B cell (primary cell): ENCODE results near the gene E2F2. TPM values are rescaled to one million over a fixed set of nuclear protein-coding genes. Genes with fewer than 3 reads are reported as not detected.

Source experiments
- ATAC-seq: fragments of 200-7000 bp; cut with Tn5 transposase; one replicate; pipeline ENCODE4 v1.10.0; 2021; ENCODE audit warnings: low read depth, mild to moderate bottlenecking, moderate number of reproducible peaks, moderate library complexity
- CTCF ChIA-PET: fragments of 350-600 bp; sonication (Branson Sonifier 250); formaldehyde crosslinking; loops from one replicate; lab custom pipeline; 2021; ENCODE audit warnings: antibody characterized with exemption, inconsistent platforms; lab: Charles Lee
- POLR2A ChIA-PET: fragments of 350-600 bp; sonication (Branson Sonifier 250); formaldehyde crosslinking; loops from one replicate; lab custom pipeline; 2021; ENCODE audit warnings: antibody characterized with exemption; lab: Charles Lee
- DNase-seq: peaks from one replicate; pipeline ENCODE4 v3.0.0; 2013
- H2AFZ ChIP-seq: 2 replicates; pipeline ENCODE4 v1.6.1; 2012; ENCODE audit warnings: mild to moderate bottlenecking, low read depth, low read length; ENCODE audit not compliant: insufficient read depth, poor library complexity, severe bottlenecking
- H3K27ac ChIP-seq, 2 donors: 1 replicate in 1 of 2; 2 replicates in 1 of 2; pipeline ENCODE4 v1.5.1; 2012 to 2013; ENCODE audit warnings: low read length in 2 of 2, mild to moderate bottlenecking in 2 of 2, moderate library complexity in 1 of 2
- H3K27me3 ChIP-seq, 4 experiments: fragments of 200-600 bp in 1 of 4; sonication (generic) in 1 of 4; replicated peaks in 1 of 4; 1 replicate in 2 of 4; 2 replicates in 2 of 4; pipeline versions ENCODE4 v1.6.1 to v1.7.0; 2013 to 2016; ENCODE audit warnings: low read length in 3 of 4, mild to moderate bottlenecking in 2 of 4, mixed read lengths in 1 of 4, moderate library complexity in 1 of 4; ENCODE audit not compliant: insufficient read depth in 4 of 4, control insufficient read depth in 3 of 4; ENCODE audit errors: control extremely low read depth in 1 of 4
- H3K36me3 ChIP-seq, 2 experiments: replicated peaks in 1 of 2; 1 replicate in 1 of 2; 2 replicates in 1 of 2; pipeline versions ENCODE4 v1.6.1 to v1.7.1; 2013; ENCODE audit warnings: low read length in 1 of 2; ENCODE audit not compliant: insufficient read depth in 2 of 2, control insufficient read depth in 1 of 2; ENCODE audit errors: control extremely low read depth in 1 of 2, extremely low read depth in 1 of 2
- H3K4me1 ChIP-seq, 2 donors: fragments of 200-600 bp in 1 of 2; sonication (generic) in 1 of 2; 1 replicate in 1 of 2; 2 replicates in 1 of 2; pipeline versions ENCODE4 v1.5.1 to v1.6.1; 2013 to 2017; ENCODE audit warnings: low read length in 2 of 2; ENCODE audit not compliant: control insufficient read depth in 2 of 2, insufficient read depth in 2 of 2
- H3K4me2 ChIP-seq: replicated peaks from 2 replicates; pipeline ENCODE3; 2012; ENCODE audit warnings: mild to moderate bottlenecking, low read depth, low read length; ENCODE audit not compliant: poor library complexity, severe bottlenecking
- H3K4me3 ChIP-seq, 5 experiments: fragments of 200-600 bp in 1 of 5; sonication (generic) in 1 of 5; 1 replicate in 3 of 5; 2 replicates in 2 of 5; pipeline versions ENCODE4 v1.5.1 to v1.7.0; 2011 to 2016; ENCODE audit warnings: low read length in 4 of 5, mild to moderate bottlenecking in 4 of 5, low read depth in 2 of 5, control low read depth in 1 of 5, moderate library complexity in 1 of 5; ENCODE audit not compliant: insufficient read depth in 1 of 5; ENCODE audit errors: control extremely low read depth in 1 of 5, extremely low read depth in 1 of 5
- H3K79me2 ChIP-seq: fragments of 200-600 bp; sonication (generic); one replicate; pipeline ENCODE4 v1.6.0; 2016; ENCODE audit warnings: low read length; ENCODE audit not compliant: control insufficient read depth, insufficient read depth
- H3K9ac ChIP-seq: fragments of 200-600 bp; sonication (generic); 2 replicates; pipeline ENCODE4 v1.6.1; 2017; ENCODE audit warnings: mild to moderate bottlenecking, low read length, moderate library complexity
- H3K9me3 ChIP-seq, 3 donors: one replicate each; pipeline versions ENCODE4 v1.6.1 to v1.7.1; 2013; ENCODE audit warnings: low read length in 2 of 3; ENCODE audit not compliant: control insufficient read depth in 2 of 3, insufficient read depth in 1 of 3; ENCODE audit errors: control extremely low read depth in 1 of 3
- H4K20me1 ChIP-seq: 2 replicates; pipeline ENCODE4 v1.6.0; 2012; ENCODE audit warnings: mild to moderate bottlenecking, low read length; ENCODE audit not compliant: insufficient read depth, control insufficient read depth, poor library complexity, severe bottlenecking
- H3K27ac Mint-ChIP-seq: one replicate; pipeline ENCODE4 v1.8.0; 2021; ENCODE audit warnings: mixed read lengths
- H3K27me3 Mint-ChIP-seq: one replicate; pipeline ENCODE4 v1.8.0; 2021; ENCODE audit warnings: mixed read lengths
- H3K4me1 Mint-ChIP-seq: one replicate; pipeline ENCODE4 v1.8.0; 2021; ENCODE audit warnings: mixed read lengths
- H3K4me3 Mint-ChIP-seq: one replicate; pipeline ENCODE4 v1.8.0; 2021; ENCODE audit warnings: mixed read lengths
- H3K9me3 Mint-ChIP-seq: one replicate; pipeline ENCODE4 v1.8.0; 2022; ENCODE audit warnings: mixed read lengths; ENCODE audit not compliant: insufficient read depth
- CTCF ChIP-seq: fragments of 200-600 bp; IDR thresholded peaks from one replicate; pipeline ENCODE4 v1.8.0; 2022; ENCODE audit warnings: antibody characterized with exemption, mild to moderate bottlenecking
- EZH2 ChIP-seq: IDR thresholded peaks from 2 replicates; pipeline ENCODE4 v1.6.1; 2012; ENCODE audit warnings: borderline replicate concordance, low read depth, mild to moderate bottlenecking, moderate library complexity, low read length; ENCODE audit not compliant: insufficient read depth, poor library complexity, severe bottlenecking
- WGBS: methylation state at CpG from one replicate; pipeline ENCODE4 v1.1.5; 2013; ENCODE audit warnings: missing lambda C conversion rate; ENCODE audit not compliant: insufficient coverage; 5-methylcytosine and 5-hydroxymethylcytosine counted together
- intact Hi-C: fragments of 100-400 bp; cut with micrococcal nuclease; formaldehyde crosslinking; loops from one replicate; pipeline ENCODE4 v1.10.0; 2022
- polyA plus RNA-seq: library from polyadenylated mRNA; depleted of rRNA; stranded (reverse); fragments of >200 nt; gene quantifications from 2 replicates; pipeline ENCODE4 v1.2.3, GENCODE V29; 2012
- total RNA-seq, 2 donors: library from RNA; stranded (reverse); fragments of 120-200 nt in 1 of 2; gene quantifications; 1 replicate in 1 of 2; 2 replicates in 1 of 2; pipeline versions ENCODE4 v1.2.3 to v1.2.4, GENCODE V29; 2013 to 2022

Gene E2F2
- total and polyA plus RNA-seq, 2 donors (not counting 1 experiment from before 2014, with no cell fraction given): 2.4 to 3.2 TPM

GRCh38 chr1:23555270-23555985 is 24.4 kb upstream of the E2F2 start:
- intact Hi-C loops: loop anchor here (2.0 to 10.0 kb wide), 3 partner anchors 79 to 357 kb away; partner anchors contain the start of gene CNR2
- Histone ChIP-seq H3K4me1 (peaks cover 41 to 58% of the 10 kb centered on the region in 2 donors), H3K27ac (peak overlapping the region; percentile 65 to 91), H4K20me1 (peaks cover 23% of the 10 kb centered on the region), H3K36me3 (peaks cover 0 to 19% of the 10 kb centered on the region in 2 experiments), H2AFZ (peak overlapping the region; percentile 58), H3K9ac (peak overlapping the region; percentile 97), H3K9me3 (no peaks in the 10 kb centered on the region), H3K4me2 (peak overlapping the region; percentile 98), H3K27me3 (no peaks in the 10 kb centered on the region), H3K4me3 (peak overlapping the region; percentile 44 to 63 (median 51)), H3K79me2 (peaks cover 36% of the 10 kb centered on the region)
- TF ChIP-seq EZH2: no peak
- no peak for TF ChIP-seq CTCF
- peak overlapping the region; percentile 93 for H3K4me3 Mint-ChIP-seq
- WGBS: 100% methylated on average over 1 of the region's 15 CpGs
- no peaks in the 10 kb centered on the region for H3K9me3 Mint-ChIP-seq
- no peak for ATAC-seq
- ChIA-PET CTCF (interaction anchor here (1.0 to 41.7 kb wide), 18 partner anchors 10 to 361 kb away, joined by 3 to 1420 read pairs (median 6); partner anchors contain the start of gene ELOA), POLR2A (interaction anchor here (1.0 to 9.5 kb wide), 15 partner anchors 9 to 223 kb away, joined by 3 to 165 read pairs (median 10); partner anchors contain the start of gene PITHD1)
- H3K27ac Mint-ChIP-seq: peak overlapping the region; percentile 98
- H3K4me1 Mint-ChIP-seq: peaks cover 66% of the 10 kb centered on the region
- no peaks in the 10 kb centered on the region for H3K27me3 Mint-ChIP-seq
- no peak for DNase-seq
